ENCODE results near the gene SCYGR7.
"Not testable (repeated sequence)": the region's sequence is repeated elsewhere in the genome, so short reads cannot be mapped to it uniquely, and the experiment has no call there.

The SCYGR7 gene, protein sequence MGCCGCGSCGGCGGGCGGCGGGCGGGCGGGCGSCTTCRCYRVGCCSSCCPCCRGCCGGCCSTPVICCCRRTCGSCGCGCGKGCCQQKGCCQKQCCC

DNA sequence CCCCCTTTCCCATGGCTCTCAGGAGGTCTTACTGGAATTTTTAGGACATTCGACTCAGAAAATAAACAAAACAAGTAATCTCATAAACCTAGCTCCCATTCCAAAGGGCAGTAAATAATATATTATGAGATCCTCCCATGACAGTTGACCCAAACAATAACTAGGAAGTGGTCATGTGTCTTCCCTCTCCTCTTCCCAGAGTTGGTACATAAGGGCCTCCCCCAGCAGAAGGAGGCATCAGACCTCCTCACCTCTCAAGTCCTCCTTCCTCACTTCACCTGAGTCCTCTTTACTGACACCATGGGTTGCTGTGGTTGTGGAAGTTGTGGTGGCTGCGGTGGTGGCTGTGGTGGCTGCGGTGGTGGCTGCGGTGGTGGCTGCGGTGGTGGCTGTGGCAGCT lies at the start of gene SCYGR7:
SCYGR7 (plus strand) TSS at position 301 of the 400 bp plus-strand sequence; CDS start at position 301, 0 bp downstream.
- DNase-seq = no peak

DNA sequence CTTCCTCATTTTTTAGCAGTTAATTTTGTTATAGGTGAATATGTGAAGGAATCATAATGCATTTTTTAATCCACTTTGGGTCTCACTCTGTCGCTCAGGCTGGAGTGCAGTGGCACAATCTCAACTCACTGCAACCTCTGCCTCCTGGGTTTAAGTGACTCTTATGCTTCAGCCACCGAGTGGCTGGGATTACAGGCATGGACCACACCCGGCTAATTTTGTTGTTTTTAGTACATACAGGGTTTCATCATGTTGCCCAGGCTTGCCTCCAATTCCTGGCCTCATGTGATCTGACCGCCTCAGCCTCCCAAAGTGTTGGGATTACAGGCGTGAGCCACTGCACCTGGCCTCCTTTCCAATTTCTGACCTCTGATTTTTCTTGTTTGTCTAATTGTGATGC lies 43.9 kb upstream of the SCYGR7 start:
- no peak for DNase-seq

DNA sequence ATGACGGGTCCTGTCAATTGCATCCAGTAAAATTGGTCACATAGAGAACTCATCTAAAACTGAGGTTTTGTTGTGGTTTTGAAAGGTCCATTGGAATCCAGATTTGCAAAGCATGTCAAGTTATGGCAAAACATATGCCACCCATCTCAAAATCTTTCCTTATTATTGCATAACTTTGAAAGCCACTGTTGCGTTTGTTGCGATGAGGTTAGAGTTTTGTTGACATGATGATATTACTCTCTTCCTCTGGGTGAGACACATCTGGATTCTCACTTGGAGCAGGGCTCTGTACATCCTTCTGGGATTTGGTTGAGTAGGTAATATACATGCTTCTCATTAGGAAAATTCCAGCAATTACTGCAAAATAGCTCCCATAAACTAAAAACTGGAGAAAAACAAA lies 40.9 kb upstream of the SCYGR7 start:
- no peak for DNase-seq

DNA sequence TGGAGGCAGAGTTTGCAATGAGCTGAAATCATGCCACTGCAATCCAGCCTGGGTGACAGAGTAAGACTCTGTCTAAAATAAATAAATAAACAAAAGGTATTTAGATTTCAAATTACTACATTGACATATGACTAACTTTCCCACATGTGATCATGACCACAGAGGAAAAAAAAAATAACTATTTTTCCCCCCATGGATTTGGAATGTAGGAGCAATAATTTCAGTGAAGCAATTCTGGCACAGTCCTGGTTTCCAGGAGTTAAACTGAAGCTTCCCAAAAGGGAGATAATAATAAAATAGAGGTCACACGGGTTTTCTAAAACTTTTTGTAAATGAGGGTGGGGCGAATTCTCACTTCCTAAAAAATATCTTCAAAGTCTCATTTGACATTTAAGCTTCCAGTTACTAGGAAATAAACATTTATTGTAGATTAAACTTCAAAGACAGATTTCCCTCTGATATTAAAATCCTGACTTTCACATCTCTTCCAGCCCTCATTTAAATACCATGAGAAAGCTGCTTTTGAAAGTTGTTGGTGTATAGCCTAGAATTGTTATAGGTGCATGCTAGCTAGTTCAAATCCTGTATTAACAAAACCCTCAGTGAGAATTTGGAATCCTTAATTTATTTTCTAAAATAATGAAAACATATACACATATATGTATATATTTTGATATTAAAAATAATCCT lies 31.0 kb upstream of the SCYGR7 start:
- no peak for DNase-seq

DNA sequence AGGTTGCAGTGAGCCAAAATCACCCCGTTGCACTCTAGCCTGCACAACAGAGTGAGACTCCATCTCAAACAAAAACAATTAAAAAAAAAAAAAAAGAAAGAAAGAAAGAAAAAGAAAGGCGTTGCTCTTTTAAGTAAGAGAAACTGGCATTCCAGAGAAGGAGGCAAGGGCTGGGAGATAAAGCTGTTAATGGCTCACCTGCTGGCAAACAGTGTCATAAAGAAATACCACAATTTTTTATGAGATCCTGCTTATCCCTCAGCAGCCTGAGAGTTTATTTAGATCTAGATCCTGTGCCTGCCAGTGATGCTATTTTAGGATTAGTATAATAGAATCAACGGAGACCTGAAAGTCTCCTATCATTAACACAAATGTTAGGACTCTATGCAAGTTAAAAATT lies 26.6 kb upstream of the SCYGR7 start:
- no peak for DNase-seq

DNA sequence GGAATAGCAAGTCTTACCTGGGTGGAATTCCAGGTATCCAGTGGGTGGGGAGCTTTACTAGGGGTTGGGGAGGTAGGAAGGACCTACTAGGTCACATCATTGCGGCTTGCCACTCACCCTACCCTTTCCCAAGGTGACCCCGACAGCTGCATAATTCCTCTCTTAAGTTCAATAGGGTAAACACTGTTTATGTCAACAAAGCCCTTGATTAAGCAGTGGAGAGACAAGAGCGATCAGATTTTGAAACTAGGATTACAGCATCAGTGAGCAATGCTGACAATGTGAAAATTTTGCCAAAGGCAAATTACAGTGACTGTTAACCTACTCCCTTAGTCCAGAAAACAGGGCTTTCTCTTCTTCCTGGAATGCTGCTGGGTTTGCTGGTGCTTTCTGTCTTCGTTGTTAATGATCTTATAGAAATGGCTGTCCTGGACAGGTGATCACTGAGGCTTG lies 24.8 kb upstream of the SCYGR7 start:
- DNase-seq = no peak

DNA sequence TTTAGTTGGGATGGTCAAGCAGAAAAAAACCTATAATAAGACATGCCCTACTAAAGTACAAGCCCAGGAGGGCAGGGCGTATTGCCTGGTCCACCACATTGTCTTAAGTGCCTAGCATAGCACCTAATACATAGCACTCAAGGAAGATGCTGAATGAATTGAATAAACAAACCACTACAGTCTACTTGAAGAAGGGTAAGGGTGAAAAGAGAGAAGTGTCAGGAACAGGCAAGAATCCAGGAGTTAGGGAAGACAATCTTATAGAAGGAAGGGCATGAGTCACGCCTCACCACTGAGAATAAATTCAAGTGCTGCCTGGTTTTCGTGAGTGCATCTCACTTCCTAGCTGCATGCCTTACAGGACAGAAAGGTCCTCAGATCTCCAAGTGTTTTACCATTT lies 24.2 kb upstream of the SCYGR7 start:
- no peak for DNase-seq

DNA sequence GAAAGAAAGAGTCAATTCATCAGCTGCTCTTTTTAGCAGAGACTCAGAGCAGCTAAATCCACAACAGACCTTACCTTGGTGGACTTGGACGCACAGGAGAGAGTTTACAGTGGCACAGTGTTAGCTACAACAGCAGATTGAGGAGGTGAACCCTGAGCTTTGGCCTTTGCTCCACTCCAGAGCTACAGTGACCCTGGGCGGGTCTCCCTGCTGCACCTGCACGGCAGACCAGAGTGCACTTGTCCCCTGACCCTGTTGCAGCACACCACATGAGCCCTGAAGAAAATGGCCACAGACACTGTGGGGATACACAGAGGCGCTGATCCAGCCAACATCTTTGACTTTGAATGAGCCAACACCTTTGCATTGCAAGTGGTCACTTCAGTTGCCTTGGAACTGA lies 21.3 kb upstream of the SCYGR7 start:
- DNase-seq = no peak

DNA sequence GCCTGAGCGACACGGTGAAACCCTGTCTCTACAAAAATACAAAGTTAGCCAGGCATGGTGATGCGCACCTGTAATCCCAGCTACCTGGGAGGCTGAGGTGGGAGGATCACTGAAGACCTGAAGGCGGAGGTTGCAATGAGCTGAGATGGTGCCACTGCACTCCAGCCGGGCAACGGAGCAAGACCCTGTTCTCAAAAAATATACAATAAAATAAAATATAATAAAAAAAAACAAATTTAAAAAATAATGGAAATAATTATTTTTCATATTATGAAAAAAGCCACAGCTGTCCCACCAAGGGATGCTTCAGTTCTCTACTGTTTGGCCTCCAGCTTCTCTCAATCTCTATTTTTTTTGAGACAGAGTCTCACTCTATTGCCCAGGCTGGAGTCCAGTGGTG lies 20.7 kb upstream of the SCYGR7 start:
- DNase-seq = no peak

DNA sequence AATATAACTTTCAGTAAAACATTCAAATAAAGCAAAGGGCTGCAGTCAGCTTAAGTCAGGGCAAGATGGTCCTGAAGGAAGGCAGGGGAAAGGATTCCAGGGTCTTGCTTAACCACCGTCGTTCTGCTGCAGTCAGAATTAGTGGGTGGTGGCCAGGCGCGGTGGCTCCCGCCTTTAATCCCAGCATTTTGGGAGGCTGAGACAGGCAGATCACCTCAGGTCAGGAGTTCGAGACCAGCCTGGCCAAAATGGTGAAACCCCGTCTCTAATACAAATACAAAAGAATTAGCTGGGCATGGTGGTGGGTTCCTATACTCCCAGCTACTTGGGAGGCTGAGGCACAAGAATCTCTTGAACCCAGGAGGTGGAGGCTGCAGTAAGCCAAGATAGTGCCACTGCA lies 17.1 kb upstream of the SCYGR7 start:
- no peak for DNase-seq

DNA sequence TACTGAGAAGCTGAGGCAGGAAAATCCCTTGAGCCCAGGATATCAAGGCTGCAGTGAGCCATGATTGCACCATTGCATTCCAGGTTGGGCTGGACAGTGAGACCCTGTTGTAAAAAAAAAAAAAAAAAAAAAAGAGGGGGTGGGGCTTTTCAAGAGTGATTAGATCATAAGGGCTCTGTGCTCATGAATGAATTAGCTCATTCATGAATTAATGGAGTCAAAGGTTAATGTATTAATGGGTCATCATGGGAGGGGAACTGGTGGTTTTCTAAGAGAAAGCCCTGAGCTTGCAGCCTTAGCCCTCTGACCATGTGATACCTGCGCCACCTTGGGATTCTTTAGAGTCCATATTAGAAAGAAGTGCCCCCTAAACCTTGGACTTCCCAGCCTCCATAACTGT lies 14.8 kb upstream of the SCYGR7 start:
- DNase-seq = no peak

DNA sequence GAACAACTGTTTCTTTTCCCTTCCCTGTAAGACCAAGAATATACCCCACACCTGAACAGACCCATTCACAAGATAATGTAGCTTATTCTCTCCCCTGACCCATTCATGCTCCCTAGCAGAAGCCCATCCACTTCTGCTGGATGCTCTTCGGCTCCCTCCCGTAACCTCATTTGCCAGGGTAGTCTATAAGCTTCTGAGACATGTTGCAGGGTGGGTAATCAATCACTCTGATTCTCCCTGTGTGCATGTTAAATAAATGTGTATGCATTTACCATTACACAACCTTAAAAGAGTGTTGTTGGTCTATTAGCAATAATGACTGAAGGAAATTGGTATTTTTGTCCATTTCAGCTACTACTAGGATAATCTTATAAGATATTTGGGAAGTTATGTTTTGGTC lies 11.6 kb upstream of the SCYGR7 start:
- no peak for DNase-seq

DNA sequence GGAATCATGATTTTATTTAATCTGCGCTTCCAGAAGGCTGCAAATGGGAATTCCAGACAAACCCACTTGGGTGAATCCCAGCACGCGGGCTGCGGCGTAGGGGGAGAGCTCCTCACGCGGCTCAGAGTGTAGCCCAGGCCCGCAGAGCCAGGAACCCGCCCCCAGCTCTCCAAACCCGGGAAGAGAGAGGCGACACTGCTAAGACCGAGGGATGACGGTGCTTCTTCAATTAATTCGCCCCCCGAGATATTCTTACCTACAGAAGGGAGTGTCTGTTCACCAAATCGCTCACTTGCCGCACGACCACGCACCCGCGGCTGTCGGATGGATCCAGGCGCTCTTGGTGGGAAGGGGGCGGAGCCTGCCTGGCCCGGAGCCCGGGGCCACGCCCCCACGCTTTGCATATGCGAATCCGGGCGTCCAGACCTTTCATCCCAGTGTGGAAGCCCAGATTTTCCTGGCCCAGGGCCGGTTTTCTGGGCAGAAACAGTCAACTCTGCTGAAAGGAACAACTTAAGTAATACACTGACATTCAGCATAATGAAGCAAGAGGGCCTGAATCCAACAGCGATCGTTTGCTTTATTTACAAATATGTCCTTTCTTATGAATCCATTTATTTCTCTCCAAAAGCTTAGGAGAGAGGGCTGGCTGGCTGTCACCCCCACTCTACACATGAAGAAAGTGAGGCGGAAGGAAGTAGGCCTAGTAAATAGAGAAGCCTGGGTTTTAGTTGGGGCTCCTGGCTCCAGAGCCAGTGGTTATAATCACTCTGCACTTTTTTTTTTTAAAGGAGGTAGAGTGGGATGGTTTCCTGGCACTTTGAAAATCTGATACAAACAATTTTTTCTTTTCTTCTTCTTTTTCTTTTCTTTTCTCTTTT lies 10.2 kb upstream of the SCYGR7 start, which contains the start of gene SLC19A3:
SLC19A3 (minus strand) TSS at position 342 of the 881 bp plus-strand sequence. CDS start 15,710 bp downstream, outside the sequence.
- DNase-seq = no peak

DNA sequence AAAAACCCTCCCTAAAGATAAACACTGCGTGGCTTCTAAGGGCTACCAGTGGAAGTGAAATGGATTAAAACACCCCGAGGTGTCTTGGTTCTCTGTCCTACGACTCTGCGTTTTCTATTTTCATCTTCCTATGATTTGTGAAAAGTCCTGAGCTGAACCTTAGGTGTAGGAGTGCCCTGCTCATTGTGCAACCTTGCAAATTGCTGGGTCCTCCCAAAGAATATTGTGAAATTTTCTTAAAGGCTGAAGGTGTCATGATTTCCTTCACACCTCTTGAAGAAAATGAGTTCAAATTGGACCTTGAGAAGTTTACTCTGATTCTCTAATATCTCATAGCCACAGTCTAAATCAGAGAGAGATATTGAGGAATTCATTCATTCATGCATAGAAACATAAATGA lies 8.5 kb upstream of the SCYGR7 start:
- no peak for DNase-seq

DNA sequence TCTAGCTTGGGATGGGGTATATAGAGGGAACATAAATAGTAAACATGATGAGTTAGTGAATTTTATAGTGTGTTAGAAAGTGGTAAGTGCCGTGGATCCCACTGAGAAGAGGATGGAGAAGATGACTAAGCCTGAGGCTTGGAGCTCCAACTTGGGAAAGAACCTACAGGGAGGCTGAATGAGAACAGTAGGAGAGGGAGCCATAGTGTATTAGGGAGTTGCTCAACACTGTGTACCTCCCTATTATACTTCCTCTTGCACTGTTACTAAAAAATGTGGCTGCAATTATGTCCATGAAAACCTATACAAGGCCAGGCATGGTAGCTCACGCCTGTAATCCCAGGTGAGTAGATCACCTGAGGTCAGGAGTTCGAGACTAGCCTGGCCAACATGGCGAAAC lies 7.5 kb upstream of the SCYGR7 start:
- no peak for DNase-seq

DNA sequence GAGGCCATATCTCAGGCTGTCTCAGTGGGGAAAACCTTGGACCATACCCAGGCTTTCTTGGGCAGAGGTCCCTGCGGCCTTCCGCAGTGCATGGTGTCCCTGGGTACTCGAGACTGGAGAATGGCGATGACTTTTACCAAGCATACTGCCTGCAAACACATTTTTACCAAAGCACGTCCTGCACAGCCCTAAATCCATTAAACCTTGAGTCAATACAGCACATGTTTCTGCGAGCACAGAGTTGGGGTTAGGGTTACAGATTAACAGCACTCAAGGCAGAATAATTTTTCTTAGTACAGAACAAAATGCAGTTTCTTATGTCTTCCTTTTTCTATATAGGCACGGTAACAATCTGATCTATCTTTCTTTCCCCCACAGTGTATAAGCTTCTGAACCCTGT lies 5.3 kb upstream of the SCYGR7 start:
- DNase-seq = not testable (repeated sequence)

DNA sequence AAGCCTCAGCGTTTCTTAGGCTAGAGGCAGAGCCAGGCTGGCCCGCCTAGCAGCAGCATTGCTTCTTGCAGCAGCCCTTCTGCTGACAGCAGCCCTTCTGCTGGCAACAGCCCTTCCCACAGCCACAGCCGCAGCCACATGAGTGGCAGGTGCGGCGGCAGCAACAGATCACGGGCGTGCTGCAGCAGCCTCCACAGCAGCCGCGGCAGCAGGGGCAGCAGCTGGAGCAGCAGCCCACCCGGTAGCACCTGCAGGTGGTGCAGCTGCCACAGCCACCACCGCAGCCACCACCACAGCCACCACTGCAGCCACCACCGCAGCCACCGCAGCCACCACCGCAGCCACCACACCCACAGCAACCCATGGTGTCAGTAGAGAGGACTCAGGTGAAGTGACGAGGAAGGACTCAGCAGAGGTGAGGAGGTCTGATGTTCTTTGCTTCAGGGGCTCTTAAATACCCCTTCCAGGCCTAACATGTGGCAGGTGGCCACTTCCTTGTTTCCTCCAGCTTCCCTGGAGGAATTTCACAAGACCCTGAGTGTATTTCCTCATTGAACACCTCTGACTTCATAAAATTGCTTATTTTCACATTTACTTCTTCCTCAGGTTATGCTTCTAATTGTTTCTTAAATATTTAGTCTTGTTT lies 3.6 kb upstream of the SCYGR7 start, which contains the start of gene SCYGR6:
SCYGR6 (minus strand) TSS at position 364 of the 646 bp plus-strand sequence; CDS start at position 364, 0 bp downstream.
- no peak for DNase-seq

DNA sequence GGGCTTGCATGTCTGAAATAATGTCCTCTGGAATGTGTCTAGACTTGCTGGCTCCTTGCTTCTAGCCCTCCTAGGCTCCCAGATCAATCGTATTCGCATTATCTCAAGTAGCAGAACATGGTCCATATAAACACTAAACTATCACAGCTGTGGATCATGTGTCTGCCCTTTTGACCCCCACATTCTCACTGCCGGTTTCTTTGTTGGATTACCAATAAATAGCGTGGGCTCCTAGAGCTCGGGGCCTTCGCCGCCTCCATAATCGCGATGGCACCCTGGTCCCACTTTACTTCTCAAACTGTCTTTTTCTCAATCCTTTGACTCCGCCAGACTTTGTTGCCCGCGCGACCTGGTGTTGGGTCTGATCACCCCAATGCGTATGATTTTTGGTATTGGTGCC lies 11.2 kb downstream of the SCYGR7 start:
- DNase-seq = no peak

DNA sequence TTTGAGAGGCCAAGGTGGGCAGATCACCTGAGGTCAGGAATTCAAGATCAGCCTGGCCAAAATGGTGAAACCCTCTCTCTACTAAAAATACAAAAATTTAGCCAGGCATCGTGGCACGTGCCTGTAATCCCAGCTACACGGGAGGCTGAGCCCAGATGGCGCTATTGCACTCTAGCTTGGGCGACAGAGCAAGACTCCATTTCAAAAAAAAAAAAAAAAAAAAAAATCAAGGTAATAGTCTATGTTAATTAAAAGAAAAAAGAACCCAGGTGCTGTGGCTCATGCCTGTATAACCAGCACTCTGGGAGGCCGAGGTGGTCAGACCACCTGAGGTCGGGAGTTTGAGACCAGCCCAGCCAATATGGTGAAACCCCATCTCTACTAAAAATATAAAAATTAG lies 12.6 kb downstream of the SCYGR7 start:
- DNase-seq = not testable (repeated sequence)

DNA sequence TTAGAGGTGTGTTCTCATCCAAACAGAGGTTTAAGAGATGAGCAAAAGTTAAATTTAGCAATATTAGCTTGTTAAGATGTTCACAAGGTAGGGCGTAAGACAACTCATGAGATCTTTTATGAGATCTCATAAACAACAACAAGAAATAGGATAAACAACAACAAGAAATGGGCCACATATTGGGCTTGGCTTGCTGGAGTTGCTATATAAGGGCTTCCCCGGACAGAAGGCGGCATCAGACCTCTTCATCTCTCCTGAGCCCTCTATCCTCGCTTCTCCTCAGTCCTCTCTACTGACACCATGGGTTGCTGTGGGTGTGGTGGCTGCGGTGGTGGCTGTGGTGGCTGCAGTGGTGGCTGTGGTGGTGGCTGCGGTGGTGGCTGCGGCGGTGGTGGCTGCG lies 17.5 kb downstream of the SCYGR7 start, which contains the start of gene SCYGR8:
SCYGR8 (plus strand) TSS at position 301 of the 400 bp plus-strand sequence; CDS start at position 301, 0 bp downstream.
- DNase-seq = no peak

DNA sequence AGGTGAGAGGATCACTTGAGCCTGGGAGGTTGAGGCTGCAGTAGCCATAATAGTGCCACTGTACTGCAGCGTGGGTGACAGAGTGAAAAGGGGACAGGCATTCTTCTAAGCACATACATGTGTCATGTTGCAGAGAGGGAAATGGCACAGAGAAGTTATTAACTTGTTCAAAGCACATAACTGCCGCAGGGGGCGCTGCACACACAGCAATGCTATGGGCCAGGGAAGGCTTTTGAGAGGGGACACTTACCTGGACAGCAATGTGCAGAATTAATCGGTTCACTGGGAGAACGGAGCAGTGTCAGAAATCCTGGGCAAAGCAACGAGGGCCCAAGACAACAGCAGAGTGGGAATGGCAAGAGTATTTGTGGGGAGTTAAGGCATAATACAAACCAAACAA lies 19.9 kb downstream of the SCYGR7 start:
- DNase-seq = no peak

DNA sequence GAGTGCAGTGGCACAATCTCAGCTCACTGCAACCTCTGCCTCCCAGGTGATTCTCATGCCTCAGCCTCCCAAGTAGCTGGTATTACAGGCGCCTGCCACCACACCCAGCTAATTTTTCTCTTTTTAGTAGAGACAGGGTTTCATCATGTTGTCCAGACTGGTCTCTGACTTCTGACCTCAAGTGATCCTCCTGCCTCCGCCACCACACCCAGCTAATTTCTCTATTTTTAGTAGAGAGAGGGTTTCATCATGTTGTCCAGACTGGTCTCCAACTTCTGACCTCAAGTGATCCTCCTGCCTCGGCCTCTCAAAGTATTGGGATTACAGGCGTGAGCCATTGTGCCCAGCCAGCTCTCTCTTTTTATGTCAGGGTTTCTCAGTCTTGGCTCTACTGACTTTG lies 28.1 kb downstream of the SCYGR7 start:
- not testable (repeated sequence) for DNase-seq
